HG03439 (cell line): Measurements from ENCODE around the gene RTCB.

ENCODE experiments used
- ATAC-seq: cut with Tn5 transposase; IDR thresholded peaks from one replicate; pipeline ENCODE4 v1.9.1; 2021; ENCODE audit warnings: mild to moderate bottlenecking, moderate library complexity; ENCODE audit not compliant: unreplicated experiment

Gene RTCB

GRCh38 chr22:32411829-32412592, at the start of gene RTCB:
Gene RTCB (minus strand): TSS chr22:32412247. CDS start chr22:32412156, 91 bp downstream.
- peak; percentile 68 for ATAC-seq

- ATAC-seq: no peak
These were observed 45.0 kb upstream of the RTCB start for GRCh38 chr22:32457031-32457430.

DNA sequence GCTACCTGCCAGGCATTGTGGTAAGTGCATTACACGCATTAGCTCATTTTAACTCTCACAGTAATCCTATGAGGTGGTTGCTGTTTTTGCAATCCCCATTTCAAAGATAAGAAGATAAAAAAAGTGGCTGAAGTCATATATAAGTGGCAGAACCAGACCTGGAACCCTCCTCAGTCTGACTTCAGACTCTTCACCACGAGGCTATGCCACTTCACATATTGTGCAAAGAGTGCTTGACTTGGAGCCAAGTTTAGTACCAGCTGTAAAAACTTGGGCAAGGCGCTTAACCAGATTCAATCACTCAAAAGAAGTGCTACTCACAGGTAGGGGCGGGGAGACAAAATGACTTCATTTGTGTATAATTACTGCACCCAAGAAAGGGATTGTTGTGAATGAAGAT, 36.9 kb upstream of the RTCB start:
- no peak for ATAC-seq

DNA sequence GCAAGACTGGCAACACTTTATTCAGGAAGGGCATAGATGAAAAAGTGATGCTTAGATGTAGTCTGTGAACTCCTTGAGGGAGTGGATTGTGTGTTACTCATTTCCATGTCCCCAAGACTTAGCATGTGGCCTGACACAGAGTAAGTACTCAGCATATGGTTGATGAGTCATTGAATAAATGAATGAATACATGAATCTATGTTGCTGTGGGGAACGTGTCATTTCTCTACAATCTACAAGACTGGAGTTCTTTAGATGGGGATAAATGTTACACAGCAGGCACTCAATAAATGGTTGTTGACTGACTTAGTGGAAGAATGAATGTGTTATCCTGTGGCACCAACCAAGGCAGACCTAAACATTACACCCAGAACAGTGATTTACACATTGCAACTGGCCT, 34.3 kb upstream of the RTCB start:
- no peak for ATAC-seq

- no peak for ATAC-seq
These were observed 32.0 kb upstream of the RTCB start for GRCh38 chr22:32444068-32444467.

DNA sequence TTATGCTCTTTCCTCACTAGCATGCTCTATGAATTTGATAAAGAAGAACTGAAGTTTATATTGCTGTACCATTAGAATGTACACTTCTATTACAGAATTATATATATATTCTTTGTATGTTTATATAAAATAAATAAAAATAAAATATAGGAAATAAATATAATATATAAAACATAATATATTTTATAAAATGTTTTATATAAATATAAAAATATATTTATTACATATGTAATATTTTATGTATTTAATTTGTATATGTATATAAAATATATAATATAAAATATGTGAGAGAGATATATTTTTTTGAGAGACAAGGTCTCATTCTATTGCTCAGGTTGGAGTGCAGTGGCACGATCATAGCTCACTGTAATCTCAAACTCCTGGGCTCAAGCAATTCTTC, 18.3 kb upstream of the RTCB start:
- ATAC-seq: no peak

- no peak for ATAC-seq
These were observed 14.8 kb upstream of the RTCB start for GRCh38 chr22:32426881-32427280.

GRCh38 chr22:32423664-32424063, 11.6 kb upstream of the RTCB start:
- no peak for ATAC-seq

DNA sequence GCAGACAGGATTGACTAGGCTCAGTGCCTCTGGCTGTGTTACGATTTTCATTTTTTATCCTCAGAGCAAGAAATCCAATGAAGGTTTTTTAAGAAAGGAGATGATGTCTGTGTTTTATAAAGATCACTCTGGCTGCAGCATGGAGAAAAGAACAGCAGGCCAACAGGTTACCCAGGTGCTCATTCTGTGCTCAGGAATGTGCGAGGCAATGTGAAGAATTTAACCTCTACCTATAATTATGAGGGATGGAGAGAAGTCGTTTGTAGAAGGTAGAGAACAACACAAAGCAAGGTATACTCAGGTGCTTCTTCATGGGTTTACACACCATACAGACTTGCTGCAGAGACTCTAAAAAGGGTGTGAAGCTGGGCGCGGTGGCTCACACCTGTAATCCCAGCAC, 10.0 kb upstream of the RTCB start:
- ATAC-seq: no peak

GRCh38 chr22:32421484-32421883, 9.4 kb upstream of the RTCB start:
- ATAC-seq: no peak

DNA sequence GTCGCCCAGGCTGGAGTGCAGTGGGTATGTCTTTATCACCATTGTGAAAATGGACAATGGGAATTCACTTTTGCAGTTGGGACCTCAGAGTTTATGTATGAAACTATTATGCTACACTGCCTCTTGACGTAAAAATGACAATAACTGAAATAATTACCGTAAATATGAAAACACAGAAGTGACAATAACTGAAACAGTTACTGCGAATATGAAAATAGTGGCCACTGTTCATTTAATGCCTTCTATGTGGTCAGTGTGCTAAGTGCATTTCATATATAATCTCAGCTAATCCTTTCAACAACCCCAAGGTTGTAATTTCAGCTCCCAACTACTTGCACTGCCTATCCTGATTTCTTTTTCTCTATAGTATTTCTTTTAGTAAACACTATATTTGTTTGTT, 5.9 kb upstream of the RTCB start:
- no peak for ATAC-seq

- no peak for ATAC-seq
These were observed 4.6 kb upstream of the RTCB start for GRCh38 chr22:32416556-32417085.

GRCh38 chr22:32414191-32414590, 2.1 kb upstream of the RTCB start:
- ATAC-seq: no peak

- ATAC-seq: no peak
These were observed 1.7 kb upstream of the RTCB start for GRCh38 chr22:32413719-32414118.

GRCh38 chr22:32411402-32411801, 645 bp downstream of the RTCB start:
- ATAC-seq: peak; percentile 15

DNA sequence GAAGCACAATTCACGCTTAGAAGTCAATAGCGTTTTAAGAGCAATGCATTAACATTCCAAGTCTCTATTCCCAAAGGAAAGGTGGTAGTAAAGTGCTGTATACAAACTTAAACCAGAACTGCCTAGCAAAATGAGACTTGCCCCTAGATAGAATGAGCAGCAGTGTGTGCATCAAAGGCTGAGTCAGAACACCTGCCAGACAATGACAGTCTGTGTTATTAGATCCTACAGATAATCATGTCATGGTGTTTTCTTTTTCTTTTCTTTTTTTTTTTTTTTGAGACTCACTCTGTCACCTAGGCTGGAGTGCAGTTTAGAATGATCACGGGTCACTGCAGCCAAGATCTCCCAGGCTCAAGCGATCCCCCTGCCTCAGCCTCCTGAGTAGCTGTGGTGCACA, 1.6 kb downstream of the RTCB start:
- no peak for ATAC-seq

- ATAC-seq: no peak
These were observed 2.1 kb downstream of the RTCB start for GRCh38 chr22:32409977-32410376.

GRCh38 chr22:32407936-32408335, 4.1 kb downstream of the RTCB start:
- ATAC-seq: no peak

GRCh38 chr22:32407312-32407711, 4.7 kb downstream of the RTCB start:
- ATAC-seq: no peak

DNA sequence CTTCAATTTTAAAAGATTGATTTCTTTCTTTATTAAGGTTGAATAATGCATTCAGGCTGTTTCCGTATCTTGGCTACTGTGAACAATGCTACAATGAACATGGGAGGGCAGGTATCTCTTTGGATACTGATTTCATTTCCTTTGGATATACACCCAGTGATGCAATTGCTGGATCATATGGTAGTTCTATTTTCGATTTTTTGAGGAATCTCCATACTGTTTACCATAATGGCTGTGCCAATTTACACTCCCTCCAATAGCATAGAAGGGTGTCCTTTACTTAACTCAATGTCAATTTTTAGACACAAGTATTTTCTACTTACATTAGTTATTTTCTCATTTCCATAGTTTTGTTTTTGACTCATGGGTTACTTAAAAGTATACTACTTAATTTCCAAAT, 8.0 kb downstream of the RTCB start:
- no peak for ATAC-seq

- no peak for ATAC-seq
These were observed 10.6 kb downstream of the RTCB start for GRCh38 chr22:32401486-32401885.

- ATAC-seq: no peak
These were observed 15.3 kb downstream of the RTCB start for GRCh38 chr22:32396746-32397145.

DNA sequence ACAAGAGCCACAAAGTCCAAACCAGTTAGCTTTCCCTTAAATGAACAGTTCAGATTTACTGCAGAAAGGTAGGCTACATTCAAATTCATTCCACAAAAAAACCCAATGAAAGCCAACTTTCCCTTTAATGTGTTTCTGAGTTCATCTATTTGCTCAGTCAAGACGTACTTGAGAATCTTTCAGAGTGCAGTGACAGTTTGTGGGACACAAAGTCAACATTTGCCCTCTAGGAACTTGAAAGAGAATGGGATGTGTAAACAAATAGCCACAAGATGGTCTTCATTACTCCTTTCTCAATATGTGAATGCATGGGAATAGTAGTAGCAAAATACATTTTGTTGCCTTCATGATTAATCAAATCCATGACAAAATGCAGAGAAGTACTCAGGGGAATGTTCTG, 15.8 kb downstream of the RTCB start:
- no peak for ATAC-seq
